Caco-2 (cell line): Measurements from ENCODE around the gene NFKBIZ. TPM values are rescaled to one million over a fixed set of nuclear protein-coding genes. Genes with fewer than 3 reads are reported as not detected.
"Not testable (repeated sequence)": the region's sequence is repeated elsewhere in the genome, so short reads cannot be mapped to it uniquely, and the experiment has no call there.

ENCODE experiments used
- BruUV-seq: library from RNA; stranded (reverse); fragments of 400-500 nt; replicated peaks from 2 replicates; lab custom pipeline; 2021; lab: Mats Ljungman, UMichigan
- CTCF ChIA-PET: fragments of 300-600 bp; sonication (Branson Sonifier 250); formaldehyde crosslinking; loops from one replicate; lab custom pipeline; 2022; ENCODE audit warnings: antibody characterized with exemption; lab: Charles Lee
- POLR2A ChIA-PET: fragments of 300-600 bp; sonication (Branson Sonifier 250); formaldehyde crosslinking; loops from one replicate; lab custom pipeline; 2022; ENCODE audit warnings: antibody characterized with exemption; lab: Charles Lee
- DNase-seq, 2 experiments: peaks; one replicate each; pipeline versions ENCODE4 v3.0.0 to v3.0.0-alpha.2; 2020 to 2022
- H3K27me3 ChIP-seq: replicated peaks from 2 replicates; pipeline ENCODE4 v1.6.0; 2011; ENCODE audit warnings: low read length; ENCODE audit not compliant: control insufficient read depth, insufficient read depth
- H3K36me3 ChIP-seq: 2 replicates; pipeline ENCODE4 v1.5.1; 2011; ENCODE audit warnings: low read length; ENCODE audit not compliant: control insufficient read depth, insufficient read depth
- H3K4me1 ChIP-seq: fragments of 250-450 bp; sonication (Bioruptor Pico); 2 replicates; pipeline ENCODE4 v1.5.1; 2020; ENCODE audit warnings: mild to moderate bottlenecking
- H3K4me3 ChIP-seq: 2 replicates; pipeline ENCODE4 v1.5.1; 2011; ENCODE audit warnings: low read depth, mild to moderate bottlenecking, control low read depth, low read length
- H3K9me3 ChIP-seq: fragments of 250-450 bp; sonication (Bioruptor Pico); 2 replicates; pipeline ENCODE4 v1.5.1; 2020; ENCODE audit warnings: mild to moderate bottlenecking, moderate library complexity
- H3K27ac Mint-ChIP-seq: one replicate; pipeline ENCODE4 v1.8.0; 2022; ENCODE audit warnings: mixed read lengths; ENCODE audit not compliant: unreplicated experiment
- H3K27me3 Mint-ChIP-seq: one replicate; pipeline ENCODE4 v1.8.0; 2022; ENCODE audit warnings: mixed read lengths; ENCODE audit not compliant: insufficient read depth, unreplicated experiment
- H3K36me3 Mint-ChIP-seq: one replicate; pipeline ENCODE4 v1.8.0; 2022; ENCODE audit warnings: mild to moderate bottlenecking, mixed read lengths; ENCODE audit not compliant: insufficient read depth, unreplicated experiment
- H3K4me1 Mint-ChIP-seq: one replicate; pipeline ENCODE4 v1.8.0; 2022; ENCODE audit warnings: low read depth, mixed read lengths; ENCODE audit not compliant: unreplicated experiment
- H3K4me3 Mint-ChIP-seq: one replicate; pipeline ENCODE4 v1.8.0; 2022; ENCODE audit warnings: mild to moderate bottlenecking, moderate library complexity, mixed read lengths; ENCODE audit not compliant: unreplicated experiment
- H3K9me3 Mint-ChIP-seq: one replicate; pipeline ENCODE4 v1.8.0; 2022; ENCODE audit warnings: mixed read lengths; ENCODE audit not compliant: unreplicated experiment
- CTCF ChIP-seq, 2 experiments: fragments of 200-600 bp in 1 of 2; IDR thresholded peaks; 1 replicate in 1 of 2; 2 replicates in 1 of 2; pipeline versions ENCODE4 v1.5.1 to v1.8.0; 2011 to 2022; ENCODE audit warnings: antibody characterized with exemption in 1 of 2, control low read depth in 1 of 2, inconsistent platforms in 1 of 2, low read depth in 1 of 2, low read length in 1 of 2, mild to moderate bottlenecking in 1 of 2, moderate library complexity in 1 of 2; ENCODE audit not compliant: insufficient read depth in 1 of 2, severe bottlenecking in 1 of 2, unreplicated experiment in 1 of 2
- intact Hi-C: fragments of 100-400 bp; cut with micrococcal nuclease; formaldehyde crosslinking; loops from one replicate; pipeline ENCODE4 v1.10.0; 2022; ENCODE audit not compliant: unreplicated experiment
- total RNA-seq: library from RNA; stranded (reverse); gene quantifications from 2 replicates; pipeline ENCODE4 v1.2.3, GENCODE V29; 2022

Gene NFKBIZ
- total RNA-seq, 1 experiment from 2014 or later = 20.2 TPM

DNA sequence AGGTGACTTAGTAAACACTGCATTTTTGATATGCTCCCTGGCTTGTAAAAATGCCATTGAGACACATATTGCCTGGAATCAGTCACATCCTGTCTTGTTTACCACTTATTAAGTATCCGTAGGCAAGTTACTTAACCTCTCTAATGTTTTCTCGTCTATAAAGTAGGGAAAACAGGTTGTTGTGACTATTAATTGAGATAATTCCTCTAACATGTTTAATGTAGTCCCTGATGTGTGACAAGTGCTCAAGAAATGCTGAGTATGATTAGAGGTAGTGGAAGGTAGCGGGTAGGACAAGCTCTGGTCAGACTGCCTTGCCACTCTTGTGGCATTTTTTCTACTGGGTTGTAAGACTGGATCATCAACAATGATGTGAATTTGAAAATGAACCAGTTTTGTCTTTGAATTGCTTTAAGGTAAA, 54.1 kb downstream of the NFKBIZ start:
- H3K4me1 ChIP-seq = no peaks in the 10 kb centered on the region
- intact Hi-C loops = no loop called here
- no peak overlapping the region for H3K4me3 ChIP-seq
- no peaks in the 10 kb centered on the region for H3K27me3 ChIP-seq
- no peaks in the 10 kb centered on the region for H3K4me1 Mint-ChIP-seq
- ChIA-PET POLR2A (no interaction called here), CTCF (no interaction called here)
- no peaks in the 10 kb centered on the region for H3K9me3 ChIP-seq
- no peaks in the 10 kb centered on the region for H3K9me3 Mint-ChIP-seq
- no TSS peak for BruUV-seq
- H3K36me3 ChIP-seq = no peaks in the 10 kb centered on the region
- H3K27me3 Mint-ChIP-seq = no peaks in the 10 kb centered on the region
- H3K36me3 Mint-ChIP-seq = no peaks in the 10 kb centered on the region
- H3K27ac Mint-ChIP-seq = no peak overlapping the region
- H3K4me3 Mint-ChIP-seq = no peak overlapping the region
- DNase-seq = no peak
- TF ChIP-seq CTCF (IDR thresholded peaks at IDR 0.05; ENCODE audit: insufficient read depth in 1 of 2, low read depth in 1 of 2, low read length in 1 of 2, severe bottlenecking in 1 of 2, unreplicated experiment in 1 of 2) = no peak

GRCh38 chr3:101905573-101905972, 56.3 kb downstream of the NFKBIZ start:
- H3K4me1 ChIP-seq = not testable (repeated sequence)

More at GRCh38 chr3:101905573-101905972, 56.3 kb downstream of the NFKBIZ start:
- intact Hi-C loops, POLR2A ChIA-PET, H3K36me3 ChIP-seq, H3K4me1 Mint-ChIP-seq, H3K27me3 ChIP-seq, H3K9me3 Mint-ChIP-seq, H3K4me3 ChIP-seq, H3K9me3 ChIP-seq, H3K36me3 Mint-ChIP-seq, H3K27me3 Mint-ChIP-seq, BruUV-seq, H3K4me3 Mint-ChIP-seq, H3K27ac Mint-ChIP-seq, CTCF ChIA-PET, DNase-seq: not testable (repeated sequence)

Other genes with a start within 250 kb of the NFKBIZ start
- 16.4 and 18.0 TPM in 2 replicates for gene ZBTB11, start 172.4 kb upstream of the NFKBIZ start, total RNA-seq
- 958 and 971 TPM in 2 replicates for gene RPL24, start 162.8 kb upstream of the NFKBIZ start, total RNA-seq
- gene CEP97, start 124.9 kb upstream of the NFKBIZ start, total RNA-seq = 4.3 and 4.5 TPM in 2 replicates
- gene NXPE3, start 70.3 kb upstream of the NFKBIZ start, total RNA-seq = 4.9 and 5.3 TPM in 2 replicates